Measurements from ENCODE around the gene AOPEP.
"Not testable (repeated sequence)": the region's sequence is repeated elsewhere in the genome, so short reads cannot be mapped to it uniquely, and the experiment has no call there.

AOPEP gene

DNA sequence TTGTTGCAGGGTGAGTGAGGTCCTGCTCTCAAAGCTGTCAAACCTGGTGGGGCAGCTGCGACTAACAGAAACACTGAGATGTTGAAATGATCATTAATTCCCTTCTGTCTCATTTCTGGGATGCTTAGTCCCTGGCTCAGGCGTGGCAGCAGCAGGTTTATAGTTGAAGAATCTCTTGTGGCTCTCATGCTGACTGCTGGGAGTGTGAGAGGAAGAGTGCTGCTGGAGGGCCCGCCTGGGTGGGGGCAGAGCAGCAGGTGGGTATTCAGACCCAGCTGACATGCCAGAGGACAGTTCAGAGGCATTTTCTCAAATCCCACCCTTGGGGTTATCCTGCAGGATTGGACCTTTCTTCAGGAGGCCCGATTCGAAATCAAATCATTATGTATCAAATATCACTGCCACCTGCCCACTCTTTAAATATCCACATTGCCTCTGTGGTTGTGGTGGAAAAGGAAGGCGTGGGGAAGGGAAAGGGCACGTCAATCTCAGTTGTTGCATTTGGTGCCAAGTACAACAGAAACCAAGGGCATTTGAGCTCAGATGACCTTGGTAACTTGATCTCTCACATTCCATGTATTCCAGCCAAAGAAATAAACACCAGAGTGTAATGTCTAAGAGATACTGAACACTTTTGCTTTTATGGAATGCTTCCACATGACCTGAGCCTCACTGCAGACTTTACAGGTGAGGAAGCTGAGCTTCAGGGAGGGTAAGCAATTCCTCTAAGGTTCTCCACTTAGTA is 224.3 kb downstream of the AOPEP start:
- in situ Hi-C loops (cut with HindIII; ENCODE audit: low sequenced_read_pairs): loop anchor here (5.0 kb wide), 1 partner anchor 37 kb away; no protein-coding TSS in a partner anchor

DNA sequence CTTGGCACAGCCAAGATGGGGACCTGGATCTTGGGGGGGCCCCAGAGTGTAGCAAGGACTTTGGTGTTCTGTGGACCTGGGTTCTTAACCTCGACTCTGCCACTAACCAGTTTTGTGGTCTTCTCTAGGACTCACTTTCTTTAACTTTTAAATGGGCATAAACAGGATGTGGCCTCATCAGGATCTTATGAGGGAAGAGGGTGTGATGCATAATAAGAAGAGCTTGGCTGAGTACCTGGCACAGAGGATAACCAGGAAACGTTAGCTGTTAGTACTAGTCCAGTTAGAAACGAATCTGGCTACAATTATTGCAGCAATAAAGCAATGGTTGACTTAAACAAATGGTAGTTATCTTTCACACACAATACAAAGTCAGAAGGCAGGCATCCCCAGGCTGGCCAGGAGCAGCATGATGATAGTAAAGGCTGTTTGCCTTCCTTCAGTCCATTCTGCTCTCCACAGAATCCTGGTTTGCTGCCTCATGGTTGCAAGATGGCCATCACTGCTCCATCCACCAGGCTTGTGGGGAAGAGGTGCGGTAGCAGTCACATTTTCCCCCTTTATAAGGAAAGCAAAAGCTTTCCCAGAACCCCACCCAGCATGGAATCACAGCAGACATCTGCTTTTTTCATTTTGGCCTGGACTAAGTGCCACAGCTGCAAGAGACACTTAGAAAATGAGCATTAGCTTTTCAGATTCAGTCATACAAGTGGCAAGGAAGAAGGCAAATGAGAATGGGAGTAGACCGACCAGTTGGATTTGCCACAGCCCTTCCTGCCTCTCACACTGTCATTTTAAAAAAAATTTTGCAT is 225.0 kb downstream of the AOPEP start:
- in situ Hi-C loops (cut with HindIII; ENCODE audit: low sequenced_read_pairs): loop anchor here (5.0 kb wide), 1 partner anchor 36 kb away; no protein-coding TSS in a partner anchor

DNA sequence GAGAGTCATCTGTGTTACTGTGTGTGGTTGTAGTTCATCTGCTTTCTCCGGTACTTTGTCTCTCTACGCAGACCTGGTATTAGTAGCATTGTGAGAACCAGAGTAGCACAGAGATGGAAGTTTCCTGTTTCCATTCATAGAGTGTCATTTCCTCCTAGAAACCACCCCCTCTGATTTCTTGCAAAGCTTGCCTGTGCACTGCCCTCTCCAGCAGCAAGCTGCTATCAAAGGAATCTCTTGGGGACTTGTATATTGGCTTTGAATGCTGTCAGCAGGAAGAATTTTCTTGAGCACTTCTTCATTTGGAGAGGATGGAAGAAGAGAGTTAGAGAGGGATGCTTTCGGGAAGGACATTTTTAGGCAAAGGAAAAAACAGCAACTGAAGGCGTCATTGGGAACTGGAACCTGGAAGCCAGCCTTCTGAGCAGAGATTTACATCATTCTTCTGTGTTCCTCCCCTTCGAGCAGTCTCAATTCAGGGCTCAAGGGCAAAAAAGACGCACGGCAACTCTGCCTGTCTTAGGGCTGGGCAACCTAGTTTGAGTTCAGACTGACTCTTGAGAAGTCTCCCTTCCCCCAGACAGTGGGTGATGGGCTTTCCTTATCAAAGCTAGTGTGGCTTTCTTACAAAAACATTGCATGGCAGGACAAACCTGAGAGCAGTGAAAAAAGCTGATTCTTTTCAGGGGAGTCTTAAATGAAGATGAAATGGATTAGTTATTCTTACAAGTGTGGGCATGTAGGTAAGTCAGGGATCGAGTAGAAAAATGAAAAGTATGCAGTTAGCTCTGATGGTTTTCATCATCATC is 226.3 kb downstream of the AOPEP start:
- in situ Hi-C loops (cut with HindIII; ENCODE audit: low sequenced_read_pairs): loop anchor here (5.0 kb wide), 1 partner anchor 35 kb away; no protein-coding TSS in a partner anchor

DNA sequence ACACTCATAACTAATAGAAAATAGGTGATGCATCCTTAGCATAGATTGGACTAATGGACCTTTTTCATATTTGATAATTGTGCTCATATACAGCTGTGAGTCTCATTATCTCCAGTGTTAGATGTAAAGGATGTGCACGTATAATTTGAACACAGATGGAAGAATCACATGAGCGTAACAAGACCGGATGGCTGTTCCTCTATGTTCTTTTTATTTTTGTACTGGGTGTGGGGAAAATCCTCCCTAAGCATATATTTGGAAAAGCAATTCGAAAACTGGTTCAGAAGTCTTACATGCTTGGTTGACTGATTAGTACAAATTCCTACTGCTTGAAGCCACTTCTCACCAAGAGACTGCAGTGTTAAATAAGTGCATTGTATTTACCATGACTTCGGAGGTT is 230.2 kb downstream of the AOPEP start:
- in situ Hi-C loops (cut with HindIII; ENCODE audit: low sequenced_read_pairs): no loop called here

DNA sequence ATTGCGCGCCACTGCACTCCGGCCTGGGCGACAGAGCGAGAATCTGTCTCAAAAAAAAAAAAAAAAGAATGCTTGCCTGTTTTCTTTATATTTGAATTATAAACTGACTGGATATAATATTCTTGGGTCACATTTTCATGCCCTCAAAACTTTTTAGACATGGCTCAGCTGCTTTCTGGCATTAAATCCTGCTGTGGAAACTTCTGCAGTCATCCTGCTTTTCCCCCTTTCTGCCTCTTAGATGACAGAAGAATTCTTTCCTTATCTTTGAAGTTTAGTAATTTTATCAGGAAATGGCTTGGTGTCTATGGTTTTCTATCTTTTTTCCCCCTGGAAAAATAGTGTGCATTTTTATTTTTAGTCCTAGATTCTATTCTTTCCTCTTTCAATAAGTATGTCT is 234.5 kb downstream of the AOPEP start:
- in situ Hi-C loops (cut with HindIII; ENCODE audit: low sequenced_read_pairs): no loop called here

DNA sequence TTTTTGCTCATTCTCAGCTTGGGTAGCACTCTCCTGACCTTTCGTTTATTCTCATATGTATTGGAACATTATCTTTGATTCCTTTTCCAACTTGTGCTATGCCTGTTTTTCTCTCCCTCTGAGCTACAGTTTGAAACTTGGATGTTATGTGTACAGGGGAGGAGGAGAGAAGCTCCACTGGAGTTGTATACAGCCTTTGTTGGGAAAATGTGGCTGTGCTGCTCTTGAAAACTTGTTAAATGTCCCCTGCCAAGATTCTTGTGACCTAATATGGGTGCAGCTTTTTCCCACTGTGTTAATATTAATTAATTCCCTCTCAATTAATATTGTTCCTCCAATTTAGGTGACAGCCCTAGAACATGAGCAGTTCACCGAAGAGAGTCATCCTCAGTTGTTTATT is 235.4 kb downstream of the AOPEP start:
- in situ Hi-C loops (cut with HindIII; ENCODE audit: low sequenced_read_pairs): no loop called here

DNA sequence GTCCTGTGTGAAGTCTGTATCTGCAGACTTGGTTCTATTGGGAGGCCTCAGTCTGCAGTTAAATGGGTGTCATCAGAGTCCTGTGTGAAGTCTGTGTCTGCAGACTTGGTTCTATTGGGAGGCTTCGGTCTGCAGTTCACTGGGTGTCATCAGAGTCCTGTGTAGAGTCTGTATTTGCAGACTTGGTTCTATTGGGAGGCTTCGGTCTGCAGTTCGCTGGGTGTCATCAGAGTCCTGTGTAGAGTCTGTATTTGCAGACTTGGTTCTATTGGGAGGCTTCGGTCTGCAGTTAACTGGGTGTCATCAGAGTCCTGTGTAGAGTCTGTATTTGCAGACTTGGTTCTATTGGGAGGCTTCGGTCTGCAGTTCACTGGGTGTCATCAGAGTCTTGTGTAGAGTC is 239.1 kb downstream of the AOPEP start:
- in situ Hi-C loops (cut with HindIII; ENCODE audit: low sequenced_read_pairs): not testable (repeated sequence)

DNA sequence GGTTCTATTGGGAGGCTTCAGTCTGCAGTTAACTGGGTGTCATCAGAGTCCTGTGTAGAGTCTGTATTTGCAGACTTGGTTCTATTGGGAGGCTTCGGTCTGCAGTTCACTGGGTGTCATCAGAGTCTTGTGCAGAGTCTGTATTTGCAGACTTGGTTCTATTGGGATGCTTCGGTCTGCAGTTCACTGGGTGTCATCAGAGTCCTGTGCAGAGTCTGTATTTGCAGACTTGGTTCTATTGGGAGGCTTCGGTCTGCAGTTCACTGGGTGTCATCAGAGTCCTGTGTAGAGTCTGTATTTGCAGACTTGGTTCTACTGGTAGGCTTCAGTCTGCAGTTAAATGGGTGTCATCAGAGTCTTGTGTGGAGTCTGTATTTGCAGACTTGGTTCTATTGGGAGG is 239.5 kb downstream of the AOPEP start:
- in situ Hi-C loops (cut with HindIII; ENCODE audit: low sequenced_read_pairs): not testable (repeated sequence)

DNA sequence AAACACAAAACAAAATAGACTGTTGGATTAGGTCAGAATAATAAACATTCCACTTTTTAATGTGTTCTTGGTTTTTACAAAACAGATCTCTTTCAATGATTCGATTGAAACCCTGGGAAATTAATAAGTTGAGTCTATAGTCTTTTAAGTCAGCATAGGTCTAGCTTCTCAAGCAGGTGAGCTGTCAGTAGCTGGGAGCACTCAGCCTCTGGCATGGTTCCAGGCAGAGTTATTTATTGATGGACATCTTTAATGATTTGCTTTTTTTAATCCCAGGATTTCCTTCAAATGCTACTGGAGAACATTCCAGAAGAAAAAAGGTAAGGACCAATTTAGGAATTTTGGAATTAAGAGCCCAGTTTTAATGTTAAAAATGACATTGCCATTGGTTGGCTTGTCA is 241.0 kb downstream of the AOPEP start:
- in situ Hi-C loops (cut with HindIII; ENCODE audit: low sequenced_read_pairs): no loop called here

DNA sequence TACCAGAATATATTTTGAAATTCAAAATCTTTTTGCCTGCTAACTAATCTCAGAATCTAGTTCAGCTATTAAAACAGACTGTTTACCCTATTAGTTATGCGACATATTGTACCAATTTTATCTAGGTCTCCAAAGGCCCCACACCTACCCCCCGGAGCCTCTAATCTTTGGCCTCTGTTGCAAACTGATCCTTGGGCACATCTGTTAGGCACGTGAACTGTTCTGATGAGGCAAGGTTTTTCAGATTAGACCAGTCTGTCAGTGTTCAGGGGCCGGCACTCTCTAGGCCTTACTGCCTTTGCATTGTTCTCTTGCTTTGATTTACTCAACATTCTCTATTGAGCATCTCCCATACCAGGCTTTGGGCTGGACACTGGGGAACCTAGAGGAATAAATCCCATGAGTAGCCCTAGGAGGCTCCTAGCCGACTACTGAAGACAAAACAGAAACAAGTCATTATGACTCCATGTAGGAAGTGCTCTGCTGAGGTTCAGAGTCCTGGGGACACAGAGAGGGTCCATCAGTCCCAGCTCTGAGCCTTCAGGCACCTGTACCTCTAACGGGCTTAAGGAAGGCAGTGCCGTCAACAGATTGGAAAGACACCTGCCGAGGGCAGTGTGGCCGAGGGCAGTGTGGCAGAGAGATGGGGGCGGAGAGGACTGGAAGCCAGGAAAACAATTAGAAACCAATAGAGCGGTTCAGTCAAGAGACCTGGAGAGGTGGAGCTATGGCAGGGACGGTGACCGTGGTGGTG is 245.1 kb downstream of the AOPEP start:
- in situ Hi-C loops (cut with HindIII; ENCODE audit: low sequenced_read_pairs): no loop called here

DNA sequence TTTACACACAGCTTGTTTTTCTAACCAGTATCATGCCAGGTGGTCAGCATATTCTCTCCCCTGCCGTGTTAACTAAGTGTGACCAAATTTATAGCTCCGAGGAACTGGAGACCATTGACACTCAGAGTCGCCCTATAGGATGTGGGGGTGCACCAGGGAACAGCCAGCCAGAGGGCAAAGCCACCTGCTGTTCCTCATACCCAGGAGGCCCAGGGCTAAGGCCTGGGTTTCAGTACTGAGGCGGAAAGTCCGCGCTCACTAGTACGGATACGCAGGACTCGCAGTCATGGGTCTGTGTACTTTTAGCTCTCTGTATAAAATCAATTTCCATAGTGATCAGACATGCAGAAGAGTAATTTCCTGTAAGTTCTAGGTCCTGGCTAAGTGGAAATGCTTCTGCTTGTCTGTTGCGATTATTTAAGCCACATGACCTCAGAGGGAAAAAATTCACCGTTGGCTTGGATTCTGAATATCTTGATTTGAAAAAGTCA is 247.0 kb downstream of the AOPEP start:
- in situ Hi-C loops (cut with HindIII; ENCODE audit: low sequenced_read_pairs): no loop called here

DNA sequence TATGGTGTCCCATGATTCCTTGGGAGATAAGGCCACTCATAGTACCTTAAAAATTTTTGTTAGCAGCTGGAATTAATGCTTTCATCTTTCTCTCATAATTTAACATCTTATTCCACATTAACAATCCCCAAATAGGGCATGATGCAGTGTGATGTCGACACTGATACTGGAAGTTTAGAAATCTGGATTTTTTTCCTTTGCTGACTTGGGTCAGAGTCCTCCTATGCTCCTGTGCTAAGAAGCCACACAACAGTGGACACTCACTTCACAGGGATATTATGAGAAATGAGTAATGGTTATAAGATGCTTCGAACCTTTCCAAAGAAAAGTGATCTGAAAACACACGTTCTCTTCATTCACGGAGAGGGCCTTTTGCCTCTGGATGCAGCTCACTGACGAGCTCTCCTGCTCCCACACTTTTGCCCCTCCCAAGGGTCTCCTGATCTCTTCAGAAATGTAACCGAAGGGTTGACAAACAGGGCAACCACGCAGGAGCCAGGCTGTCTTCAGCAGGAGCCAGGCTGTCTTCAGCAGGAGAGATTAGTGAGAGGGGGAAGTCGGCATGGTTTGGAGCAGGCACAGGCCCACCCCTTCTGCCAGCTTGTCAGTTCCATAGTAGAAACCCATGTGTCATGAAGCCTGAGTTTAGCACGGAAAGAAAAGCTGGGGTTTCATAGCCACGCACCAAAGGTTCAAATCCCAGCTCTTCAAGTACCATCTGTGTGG is 247.8 kb downstream of the AOPEP start:
- in situ Hi-C loops (cut with HindIII; ENCODE audit: low sequenced_read_pairs): no loop called here

DNA sequence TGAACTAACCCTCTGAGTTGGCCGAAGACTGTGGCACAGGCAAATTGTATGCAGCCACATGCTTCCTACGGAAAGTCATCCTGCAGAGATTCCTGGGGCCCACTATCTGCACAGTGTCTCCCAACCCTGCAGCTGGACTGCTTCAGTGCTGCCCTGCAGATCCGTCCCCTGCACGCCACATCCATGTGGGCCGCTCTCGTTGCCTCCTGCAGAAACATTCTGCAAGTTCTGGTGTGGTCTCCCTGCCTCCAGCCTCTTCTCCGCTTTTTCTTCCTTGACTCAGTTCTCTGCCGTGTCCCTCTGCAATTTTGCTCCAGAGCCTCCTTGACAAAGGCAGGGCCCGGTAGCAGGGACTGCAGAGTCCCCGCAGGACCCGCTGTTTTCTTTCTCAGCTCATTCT is 249.0 kb downstream of the AOPEP start:
- in situ Hi-C loops (cut with HindIII; ENCODE audit: low sequenced_read_pairs): no loop called here

DNA sequence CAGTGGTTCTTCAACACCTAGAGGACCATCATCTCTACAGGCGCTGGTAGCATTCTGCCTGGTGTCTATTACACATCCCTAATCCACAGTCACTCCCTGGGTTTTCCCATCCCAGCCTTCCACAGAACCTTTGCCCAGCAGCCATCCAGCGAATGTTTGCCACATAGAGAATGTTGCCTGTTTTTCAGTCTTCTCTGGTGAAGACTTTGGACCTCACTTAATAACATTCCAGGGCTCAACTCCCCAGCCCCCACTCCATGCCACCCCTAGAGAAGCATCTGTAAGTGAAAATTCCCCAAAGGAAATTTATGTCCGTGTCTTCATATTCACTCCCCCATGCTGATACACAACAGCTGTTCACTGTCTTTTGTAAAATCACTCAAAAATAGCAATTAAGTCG is 249.6 kb downstream of the AOPEP start:
- in situ Hi-C loops (cut with HindIII; ENCODE audit: low sequenced_read_pairs): no loop called here

DNA sequence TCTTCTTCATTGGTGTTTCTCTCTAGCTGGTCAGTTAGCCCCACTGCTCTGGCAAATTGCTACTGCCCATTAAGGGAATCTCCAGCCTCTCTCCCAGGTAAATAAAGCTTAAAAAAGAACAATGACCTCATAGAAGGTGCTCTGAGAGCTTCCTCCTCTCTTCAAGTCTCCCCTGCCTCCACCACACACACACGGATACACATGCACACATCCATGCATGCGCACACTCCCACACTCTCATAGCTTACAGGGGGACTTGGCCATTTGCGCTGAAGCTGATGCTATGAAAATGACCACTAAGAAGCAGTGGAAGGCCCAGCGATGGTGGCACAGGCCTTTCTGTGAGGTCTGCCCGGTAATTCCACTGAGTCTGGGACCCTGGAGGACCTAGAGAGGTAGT is 250.9 kb downstream of the AOPEP start:
- in situ Hi-C loops (cut with HindIII; ENCODE audit: low sequenced_read_pairs): no loop called here

DNA sequence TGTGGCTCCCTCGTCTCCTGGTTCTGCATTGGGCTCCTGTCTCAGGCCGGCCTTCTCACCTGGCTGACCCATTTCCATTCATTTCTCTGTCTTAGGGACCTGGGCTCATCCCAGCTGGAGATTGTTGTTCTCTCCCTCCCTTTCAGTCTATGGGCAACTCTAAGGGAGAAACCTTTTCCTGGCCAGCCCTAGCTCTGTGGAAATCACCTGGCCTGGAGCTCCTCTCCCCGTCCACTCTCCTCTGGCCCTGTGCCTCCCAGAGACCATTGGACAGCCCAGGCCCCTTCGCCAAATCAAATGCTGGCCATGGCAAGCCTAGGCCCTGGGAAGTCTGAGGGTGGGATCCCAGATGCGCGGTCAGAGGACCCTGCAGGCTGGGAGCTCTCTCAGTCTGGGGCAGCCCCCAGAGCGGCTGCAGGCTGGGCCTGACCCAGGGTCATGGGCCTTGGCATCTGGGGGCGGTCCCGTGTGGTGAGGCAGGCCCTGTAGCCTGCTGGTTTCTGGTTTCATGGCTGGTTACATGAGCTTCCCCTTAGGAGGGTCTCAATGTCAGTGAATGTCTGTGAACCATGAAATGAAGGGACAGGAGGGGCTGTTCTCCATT is 253.5 kb downstream of the AOPEP start:
- in situ Hi-C loops (cut with HindIII; ENCODE audit: low sequenced_read_pairs): no loop called here

DNA sequence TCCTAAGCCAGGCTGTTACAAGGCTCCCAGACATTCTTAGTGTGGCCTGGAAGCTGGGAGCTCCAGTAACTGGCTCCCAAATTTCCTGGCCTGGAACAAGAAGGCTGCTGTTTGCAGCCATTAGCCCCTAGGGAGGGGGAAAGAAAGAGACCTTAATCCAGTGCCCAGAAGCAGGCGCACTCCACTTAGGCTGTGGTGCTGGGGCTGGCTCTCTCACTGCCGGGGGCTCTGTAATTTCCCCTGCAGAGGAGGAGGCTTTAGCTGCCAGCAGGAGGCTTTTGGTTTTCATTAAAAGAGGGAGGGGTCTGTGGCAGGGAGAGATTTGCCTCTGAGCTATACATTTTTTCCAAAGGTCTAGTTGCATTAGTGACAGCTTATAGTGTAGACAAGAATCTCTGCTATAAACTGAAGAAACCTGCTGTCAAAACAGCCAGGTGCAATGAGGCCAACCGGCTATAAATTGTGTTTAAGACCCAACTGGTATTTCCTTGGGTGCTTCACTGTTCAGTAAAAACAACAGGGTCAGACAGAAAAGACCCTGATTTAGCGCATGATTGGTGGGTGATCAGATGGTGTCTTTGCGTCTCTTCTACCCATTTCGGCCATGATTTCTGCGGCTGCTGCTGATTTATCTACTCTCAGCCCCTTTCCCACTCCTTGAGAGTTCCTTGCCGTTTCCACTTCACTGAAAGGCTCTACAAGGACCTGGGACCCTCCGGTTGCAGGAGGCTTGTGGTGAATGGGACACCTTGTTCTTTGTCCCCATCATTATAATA is 254.6 kb downstream of the AOPEP start:
- in situ Hi-C loops (cut with HindIII; ENCODE audit: low sequenced_read_pairs): no loop called here

DNA sequence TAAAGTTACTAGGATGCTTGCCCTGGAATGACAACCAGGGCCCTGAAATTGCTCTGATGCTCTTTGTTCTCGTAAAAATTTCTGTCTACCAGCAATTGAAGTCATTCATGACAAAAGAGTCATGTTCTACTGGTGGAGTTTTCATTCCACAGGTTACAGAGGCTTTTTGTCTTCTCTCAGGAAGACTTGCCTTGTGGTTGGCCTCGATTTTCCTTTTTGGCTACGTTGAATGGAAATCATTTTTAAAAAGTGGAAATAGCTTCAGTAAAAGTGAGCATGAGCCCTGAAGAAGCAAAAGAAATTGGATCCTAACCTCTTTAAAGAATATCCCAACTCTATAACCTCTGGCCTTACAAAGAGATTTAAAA is 255.2 kb downstream of the AOPEP start:
- in situ Hi-C loops (cut with HindIII; ENCODE audit: low sequenced_read_pairs): no loop called here

DNA sequence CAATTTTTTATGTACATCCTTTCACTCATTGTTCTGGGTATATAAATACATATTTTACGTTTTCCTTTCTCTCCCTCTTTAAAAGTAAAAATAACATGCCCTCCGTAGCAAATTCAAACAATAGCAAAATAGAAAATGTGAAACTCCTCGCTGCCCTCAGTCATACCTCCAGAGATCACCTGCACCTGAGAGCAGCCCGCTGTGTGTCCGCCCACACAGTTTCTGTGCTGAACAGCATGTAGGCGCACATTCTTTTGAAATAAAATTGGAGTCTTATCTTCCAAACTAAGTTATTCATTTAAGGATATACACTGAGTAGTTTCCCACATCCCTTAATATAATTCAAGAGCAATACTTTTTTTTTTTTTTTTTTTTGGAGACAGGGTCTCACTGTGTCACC is 255.7 kb downstream of the AOPEP start:
- in situ Hi-C loops (cut with HindIII; ENCODE audit: low sequenced_read_pairs): no loop called here

All from DLD1 (cell line).